PC-3 (cell line): Measurements from ENCODE around the gene MMP11. TPM values are rescaled to one million over a fixed set of nuclear protein-coding genes. Genes with fewer than 3 reads are reported as not detected.

Source experiments
- ATAC-seq: fragments of 200-7000 bp; cut with Tn5 transposase; 2 replicates; pipeline ENCODE4 v1.9.1; 2020; ENCODE audit warnings: mild to moderate bottlenecking, moderate library complexity
- BruUV-seq: library from RNA; stranded (reverse); fragments of 400-500 nt; replicated peaks from 2 replicates; lab custom pipeline; 2021; lab: Mats Ljungman, UMichigan
- CTCF ChIA-PET: fragments of 300-600 bp; sonication (Branson Sonifier 250); formaldehyde crosslinking; loops from one replicate; lab custom pipeline; 2022; ENCODE audit warnings: antibody characterized with exemption; lab: Charles Lee
- POLR2A ChIA-PET: fragments of 300-600 bp; sonication (Branson Sonifier 250); formaldehyde crosslinking; loops from one replicate; lab custom pipeline; 2022; ENCODE audit warnings: antibody characterized with exemption; ENCODE audit not compliant: unreplicated experiment; lab: Charles Lee
- DNase-seq: peaks from one replicate; pipeline ENCODE4 v3.0.0-alpha.2; 2015
- H2AFZ ChIP-seq: fragments of 300-600 bp; sonication (generic); 2 replicates; pipeline ENCODE4 v1.6.0; 2016; ENCODE audit warnings: antibody characterized with exemption, low read length
- H3F3A ChIP-seq: fragments of 300-600 bp; sonication (generic); one replicate; pipeline ENCODE4 v1.6.0; 2017; ENCODE audit warnings: antibody characterized with exemption, low read length, control low read depth, mild to moderate bottlenecking; ENCODE audit not compliant: unreplicated experiment
- H3K27ac ChIP-seq: fragments of 300-600 bp; sonication (generic); 2 replicates; pipeline ENCODE4 v1.5.1; 2016; ENCODE audit warnings: mild to moderate bottlenecking, low read length
- H3K27me3 ChIP-seq: fragments of 300-600 bp; sonication (generic); 2 replicates; pipeline ENCODE4 v1.6.1; 2016; ENCODE audit warnings: low read length, mixed read lengths
- H3K36me3 ChIP-seq: fragments of 300-600 bp; sonication (generic); 2 replicates; pipeline ENCODE4 v1.6.1; 2016; ENCODE audit warnings: low read depth, mixed run types, low read length, mixed read lengths
- H3K4me1 ChIP-seq: fragments of 300-600 bp; sonication (generic); 2 replicates; pipeline ENCODE4 v1.5.1; 2016; ENCODE audit warnings: low read length; ENCODE audit not compliant: insufficient read depth
- H3K4me2 ChIP-seq: fragments of 300-600 bp; sonication (generic); 2 replicates; pipeline ENCODE4 v1.6.0; 2016; ENCODE audit warnings: low read length
- H3K4me3 ChIP-seq: fragments of 300-600 bp; sonication (generic); 2 replicates; pipeline ENCODE4 v1.5.1; 2016; ENCODE audit warnings: mild to moderate bottlenecking, low read length, mixed read lengths
- H3K79me2 ChIP-seq: fragments of 300-600 bp; sonication (generic); 2 replicates; pipeline ENCODE4 v1.6.1; 2017; ENCODE audit warnings: low read length, mixed read lengths
- H3K9ac ChIP-seq: fragments of 300-600 bp; sonication (generic); 2 replicates; pipeline ENCODE4 v1.6.0; 2016; ENCODE audit warnings: mild to moderate bottlenecking, low read length
- H3K9me2 ChIP-seq: fragments of 300-600 bp; sonication (generic); replicated peaks from 2 replicates; pipeline ENCODE4 v1.6.1; 2016; ENCODE audit warnings: mixed run types, low read length, mixed read lengths
- H3K9me3 ChIP-seq: fragments of 300-600 bp; sonication (generic); 2 replicates; pipeline ENCODE4 v1.6.1; 2016; ENCODE audit warnings: low read length, mixed read lengths
- H4K20me1 ChIP-seq: fragments of 300-600 bp; sonication (generic); 2 replicates; pipeline ENCODE4 v1.6.1; 2016; ENCODE audit warnings: low read length, mixed read lengths
- CTCF ChIP-seq: fragments of 300-600 bp; sonication (generic); conservative IDR thresholded peaks from 2 replicates; pipeline ENCODE4 v1.5.1; 2017; ENCODE audit warnings: antibody characterized with exemption, low read depth, mild to moderate bottlenecking, low read length
- EZH2 ChIP-seq: fragments of 300-600 bp; sonication (generic); IDR thresholded peaks from one replicate; pipeline ENCODE4 v1.6.1; 2017; ENCODE audit warnings: antibody characterized with exemption, mild to moderate bottlenecking, low read length; ENCODE audit not compliant: unreplicated experiment
- EZH2phosphoT487 ChIP-seq: fragments of 300-600 bp; sonication (generic); IDR thresholded peaks from 2 replicates; pipeline ENCODE4 v1.6.1; 2018; ENCODE audit warnings: mild to moderate bottlenecking, antibody characterized with exemption, low read length, borderline replicate concordance
- intact Hi-C: fragments of 100-400 bp; cut with micrococcal nuclease; formaldehyde crosslinking; loops from 2 replicates; pipeline ENCODE4 v1.9.0; 2023
- total RNA-seq: library from RNA; depleted of rRNA; stranded (reverse); fragments of >200 nt; gene quantifications from 2 replicates; pipeline ENCODE4 v1.2.3, GENCODE V29; 2014

The MMP11 gene
- total RNA-seq, 1 experiment from 2014 or later, result 2.4 TPM

DNA sequence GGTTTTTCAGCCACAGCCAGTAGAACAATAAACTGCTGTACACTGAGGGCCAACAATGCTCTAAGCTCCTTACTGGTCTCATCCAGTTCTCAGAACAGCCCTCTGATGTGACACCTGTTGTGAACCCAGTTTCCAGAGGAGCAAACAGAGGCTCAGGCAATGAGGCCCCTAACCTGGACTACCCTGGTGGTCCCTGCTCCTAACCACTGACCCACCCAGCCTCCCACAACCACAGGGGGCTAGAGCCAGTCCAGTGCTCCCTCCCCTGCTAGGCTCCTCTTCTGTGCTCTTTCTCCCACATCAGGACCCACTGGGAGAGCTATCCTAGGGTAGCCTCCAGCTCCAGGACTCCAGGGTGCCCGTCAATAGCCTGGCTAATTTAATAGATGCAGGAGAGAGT, 10.1 kb downstream of the MMP11 start:
- Histone ChIP-seq H3K4me1 (peaks cover 14% of the 10 kb centered on the region; the same call in 1 of the 2 replicates), H3K9ac (no peak overlapping the region), H4K20me1 (peaks cover 3% of the 10 kb centered on the region; the same call in 1 of the 2 replicates), H3K36me3 (no peaks in the 10 kb centered on the region), H3K4me3 (no peak overlapping the region), H3K27ac (no peak overlapping the region), H3K9me3 (no peaks in the 10 kb centered on the region), H3K79me2 (peaks cover 5% of the 10 kb centered on the region), H2AFZ (no peak overlapping the region), H3F3A (no peaks in the 10 kb centered on the region), H3K27me3 (no peaks in the 10 kb centered on the region), H3K9me2 (no peaks in the 10 kb centered on the region), H3K4me2 (no peak overlapping the region)
- POLR2A ChIA-PET, result no interaction called here
- no peak for ATAC-seq
- BruUV-seq, result no TSS peak
- CTCF ChIA-PET, result no interaction called here
- DNase-seq, result no peak
- intact Hi-C loops, result no loop called here
- TF ChIP-seq CTCF (no peak), EZH2phosphoT487 (no peak), EZH2 (no peak)

DNA sequence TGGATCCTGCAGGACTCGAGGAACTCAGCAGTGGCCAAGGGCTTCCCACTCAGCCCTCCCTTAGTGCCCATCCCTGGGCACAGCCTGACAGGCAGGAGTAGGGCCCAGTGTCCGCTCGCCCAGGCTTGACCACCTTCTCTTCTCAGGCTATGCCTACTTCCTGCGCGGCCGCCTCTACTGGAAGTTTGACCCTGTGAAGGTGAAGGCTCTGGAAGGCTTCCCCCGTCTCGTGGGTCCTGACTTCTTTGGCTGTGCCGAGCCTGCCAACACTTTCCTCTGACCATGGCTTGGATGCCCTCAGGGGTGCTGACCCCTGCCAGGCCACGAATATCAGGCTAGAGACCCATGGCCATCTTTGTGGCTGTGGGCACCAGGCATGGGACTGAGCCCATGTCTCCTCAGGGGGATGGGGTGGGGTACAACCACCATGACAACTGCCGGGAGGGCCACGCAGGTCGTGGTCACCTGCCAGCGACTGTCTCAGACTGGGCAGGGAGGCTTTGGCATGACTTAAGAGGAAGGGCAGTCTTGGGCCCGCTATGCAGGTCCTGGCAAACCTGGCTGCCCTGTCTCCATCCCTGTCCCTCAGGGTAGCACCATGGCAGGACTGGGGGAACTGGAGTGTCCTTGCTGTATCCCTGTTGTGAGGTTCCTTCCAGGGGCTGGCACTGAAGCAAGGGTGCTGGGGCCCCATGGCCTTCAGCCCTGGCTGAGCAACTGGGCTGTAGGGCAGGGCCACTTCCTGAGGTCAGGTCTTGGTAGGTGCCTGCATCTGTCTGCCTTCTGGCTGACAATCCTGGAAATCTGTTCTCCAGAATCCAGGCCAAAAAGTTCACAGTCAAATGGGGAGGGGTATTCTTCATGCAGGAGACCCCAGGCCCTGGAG, 10.9 kb downstream of the MMP11 start:
- peaks cover 13% of the 10 kb centered on the region for H3K79me2 ChIP-seq
- H3F3A ChIP-seq, result no peaks in the 10 kb centered on the region
- BruUV-seq, result no TSS peak
- no peak for TF ChIP-seq EZH2
- TF ChIP-seq EZH2phosphoT487, result no peak
- no peak for TF ChIP-seq CTCF
- no peak overlapping the region for H3K4me2 ChIP-seq
- no peak for DNase-seq
- no peak overlapping the region for H3K9ac ChIP-seq
- no peak for ATAC-seq
- no peaks in the 10 kb centered on the region for H3K9me3 ChIP-seq
- H3K27me3 ChIP-seq, result no peaks in the 10 kb centered on the region
- no peaks in the 10 kb centered on the region for H3K36me3 ChIP-seq
- H4K20me1 ChIP-seq, result peaks cover 11% of the 10 kb centered on the region
- ChIA-PET POLR2A (no interaction called here), CTCF (no interaction called here)
- no peak overlapping the region for H3K4me3 ChIP-seq
- no peak overlapping the region for H2AFZ ChIP-seq
- no peaks in the 10 kb centered on the region for H3K9me2 ChIP-seq
- intact Hi-C loops, result no loop called here
- H3K4me1 ChIP-seq, result peaks cover 21% of the 10 kb centered on the region; the same call in 1 of the 2 replicates
- H3K27ac ChIP-seq, result no peak overlapping the region

DNA sequence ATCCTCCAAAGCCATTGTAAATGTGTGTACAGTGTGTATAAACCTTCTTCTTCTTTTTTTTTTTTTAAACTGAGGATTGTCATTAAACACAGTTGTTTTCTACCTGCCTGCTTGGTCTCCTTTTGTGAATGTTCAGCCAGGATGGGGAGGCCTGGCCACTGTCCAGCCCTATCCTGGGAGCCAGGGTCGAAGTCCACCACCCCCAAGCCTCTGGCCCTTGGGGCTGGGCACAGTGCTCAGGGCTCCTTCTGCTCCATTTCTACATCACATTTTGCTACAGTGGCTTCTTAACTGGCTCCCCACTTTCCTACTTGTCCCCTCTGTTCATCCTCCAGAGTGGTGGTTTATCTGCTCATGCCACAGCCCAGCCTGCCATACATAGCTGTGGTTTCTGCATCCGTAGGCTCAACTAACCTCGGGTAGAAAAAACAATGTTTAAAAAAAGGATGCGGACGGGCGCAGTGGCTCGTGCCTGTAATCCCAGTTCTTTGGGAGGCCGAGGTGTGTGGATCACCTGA, 11.6 kb downstream of the MMP11 start:
- Histone ChIP-seq H3F3A (no peaks in the 10 kb centered on the region), H3K27me3 (no peaks in the 10 kb centered on the region), H3K4me2 (no peak overlapping the region), H3K9ac (no peak overlapping the region), H3K9me3 (no peaks in the 10 kb centered on the region), H3K9me2 (no peaks in the 10 kb centered on the region), H3K4me3 (no peak overlapping the region), H3K79me2 (peaks cover 20% of the 10 kb centered on the region), H3K4me1 (peaks cover 23% of the 10 kb centered on the region; the same call in 1 of the 2 replicates), H2AFZ (no peak overlapping the region), H4K20me1 (peaks cover 18% of the 10 kb centered on the region), H3K27ac (no peak overlapping the region), H3K36me3 (no peaks in the 10 kb centered on the region)
- ATAC-seq (no peak), DNase-seq (no peak)
- no TSS peak for BruUV-seq
- TF ChIP-seq EZH2 (no peak), CTCF (no peak), EZH2phosphoT487 (no peak)
- ChIA-PET POLR2A (no interaction called here), CTCF (interaction anchor here (0.6 kb wide), 1 partner anchor 74 kb away, joined by 3 read pairs; the partner anchor contains the start of gene SLC2A11)
- intact Hi-C loops, result no loop called here
